GM19438 (cell line): ENCODE results near the gene CCDC152.
"Not testable (repeated sequence)": the region's sequence is repeated elsewhere in the genome, so short reads cannot be mapped to it uniquely, and the experiment has no call there.

Experiments
- ATAC-seq: cut with Tn5 transposase; IDR thresholded peaks from one replicate; pipeline ENCODE4 v1.9.1; 2021; ENCODE audit warnings: low read depth; ENCODE audit not compliant: unreplicated experiment

CCDC152 gene

GRCh38 chr5:42843675-42844292 is 87.2 kb downstream of the CCDC152 start:
- ATAC-seq, result no peak

- not testable (repeated sequence) for ATAC-seq
These were observed 87.8 kb downstream of the CCDC152 start for GRCh38 chr5:42844408-42844807.

GRCh38 chr5:42848545-42848944 is 91.9 kb downstream of the CCDC152 start:
- ATAC-seq, result no peak

GRCh38 chr5:42851481-42851880 is 94.9 kb downstream of the CCDC152 start:
- no peak for ATAC-seq
